ENCODE results near the gene DOCK2. TPM values are rescaled to one million over a fixed set of nuclear protein-coding genes. Genes with fewer than 3 reads are reported as not detected.
A peak's percentile ranks its signal among the peaks of the same experiment; 100 is the strongest.

Gene DOCK2
- total RNA-seq, 1 donor from 2014 or later, result 1.1 TPM

DNA sequence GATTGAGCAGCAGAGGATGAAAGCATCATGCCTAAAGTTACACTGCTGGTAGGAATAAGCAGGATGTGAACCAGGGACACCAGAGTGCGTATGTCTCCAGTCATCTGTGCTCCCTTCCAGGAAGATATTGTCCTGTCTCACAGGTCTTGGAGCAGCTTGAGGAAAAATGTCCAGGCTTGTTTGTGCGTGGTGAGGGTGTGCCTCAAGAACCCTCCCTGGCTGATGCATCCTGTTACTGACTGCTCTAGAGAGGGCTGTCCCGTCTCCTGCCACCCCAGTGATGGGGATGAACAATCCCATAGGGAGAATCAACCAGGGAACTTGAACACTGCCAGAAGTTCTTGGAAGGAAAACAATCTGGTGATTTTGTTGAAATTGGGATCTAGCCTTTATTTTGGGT lies 211.2 kb downstream of the DOCK2 start:
- Histone ChIP-seq H3K79me2 (ENCODE audit: low read depth) (no peaks in the 10 kb centered on the region), H3K27ac (no peak overlapping the region), H3K36me3 (no peaks in the 10 kb centered on the region), H2AFZ (replicated peaks) (no peak overlapping the region), H3K9ac (no peak overlapping the region), H3F3A (ENCODE audit: low read depth) (peaks cover 4% of the 10 kb centered on the region), H3K27me3 (no peaks in the 10 kb centered on the region), H3K9me3 (ENCODE audit: low read depth) (no peaks in the 10 kb centered on the region), H3K4me3 (no peak overlapping the region), H4K20me1 (ENCODE audit: low read depth) (no peaks in the 10 kb centered on the region), H3K4me2 (no peak overlapping the region), H3K4me1 (peaks cover 6% of the 10 kb centered on the region)
- no peaks in the 10 kb centered on the region for H3K27me3 Mint-ChIP-seq (ENCODE audit: insufficient read depth, low read depth)
- no peak for DNase-seq (ENCODE audit: low spot score)
- H3K36me3 Mint-ChIP-seq, result no peaks in the 10 kb centered on the region
- H3K9me3 Mint-ChIP-seq, result peaks cover 21% of the 10 kb centered on the region
- no peak for TF ChIP-seq EZH2phosphoT487 (IDR thresholded peaks at IDR 0.05)
- TF ChIP-seq, protein P1, sequence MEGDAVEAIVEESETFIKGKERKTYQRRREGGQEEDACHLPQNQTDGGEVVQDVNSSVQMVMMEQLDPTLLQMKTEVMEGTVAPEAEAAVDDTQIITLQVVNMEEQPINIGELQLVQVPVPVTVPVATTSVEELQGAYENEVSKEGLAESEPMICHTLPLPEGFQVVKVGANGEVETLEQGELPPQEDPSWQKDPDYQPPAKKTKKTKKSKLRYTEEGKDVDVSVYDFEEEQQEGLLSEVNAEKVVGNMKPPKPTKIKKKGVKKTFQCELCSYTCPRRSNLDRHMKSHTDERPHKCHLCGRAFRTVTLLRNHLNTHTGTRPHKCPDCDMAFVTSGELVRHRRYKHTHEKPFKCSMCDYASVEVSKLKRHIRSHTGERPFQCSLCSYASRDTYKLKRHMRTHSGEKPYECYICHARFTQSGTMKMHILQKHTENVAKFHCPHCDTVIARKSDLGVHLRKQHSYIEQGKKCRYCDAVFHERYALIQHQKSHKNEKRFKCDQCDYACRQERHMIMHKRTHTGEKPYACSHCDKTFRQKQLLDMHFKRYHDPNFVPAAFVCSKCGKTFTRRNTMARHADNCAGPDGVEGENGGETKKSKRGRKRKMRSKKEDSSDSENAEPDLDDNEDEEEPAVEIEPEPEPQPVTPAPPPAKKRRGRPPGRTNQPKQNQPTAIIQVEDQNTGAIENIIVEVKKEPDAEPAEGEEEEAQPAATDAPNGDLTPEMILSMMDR (IDR thresholded peaks at IDR 0.05), result no peak
- TF ChIP-seq EZH2 (IDR thresholded peaks at IDR 0.05), result no peak
- H3K4me1 Mint-ChIP-seq, result no peaks in the 10 kb centered on the region
- H3K27ac Mint-ChIP-seq, result no peak overlapping the region
- H3K4me3 Mint-ChIP-seq, result no peak overlapping the region

DNA sequence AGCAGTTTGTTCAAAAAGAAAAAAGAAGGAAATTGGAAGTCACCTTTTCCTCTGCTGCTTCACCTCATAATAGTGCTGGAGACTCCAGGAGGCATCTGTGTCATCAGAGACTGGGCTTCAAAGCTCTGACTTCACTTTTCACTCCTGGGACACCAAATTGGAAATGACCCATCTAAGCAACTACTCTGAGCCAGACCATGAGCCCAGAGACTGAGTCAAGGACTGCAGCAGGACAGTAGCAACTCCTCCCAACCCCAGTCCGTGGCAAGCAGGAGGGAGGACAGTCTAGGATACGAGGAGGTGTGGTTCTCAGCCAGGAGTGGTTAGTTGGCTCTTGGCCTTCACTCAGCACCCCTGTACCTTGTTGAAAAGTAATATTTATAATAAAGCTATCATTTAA lies 211.7 kb downstream of the DOCK2 start:
- H3K27me3 ChIP-seq, result no peaks in the 10 kb centered on the region
- DNase-seq (ENCODE audit: low spot score), result no peak
- no peaks in the 10 kb centered on the region for H3K79me2 ChIP-seq (ENCODE audit: low read depth)
- no peak overlapping the region for H3K27ac ChIP-seq
- no peaks in the 10 kb centered on the region for H3K27me3 Mint-ChIP-seq (ENCODE audit: insufficient read depth, low read depth)
- H3K9me3 Mint-ChIP-seq, result peaks cover 23% of the 10 kb centered on the region
- no peaks in the 10 kb centered on the region for H3K9me3 ChIP-seq (ENCODE audit: low read depth)
- H3K36me3 ChIP-seq, result no peaks in the 10 kb centered on the region
- H3K4me3 ChIP-seq, result no peak overlapping the region
- no peak overlapping the region for H3K4me2 ChIP-seq
- H3K9ac ChIP-seq, result no peak overlapping the region
- H3K27ac Mint-ChIP-seq, result no peak overlapping the region
- no peak overlapping the region for H3K4me3 Mint-ChIP-seq
- peaks cover 4% of the 10 kb centered on the region for H3F3A ChIP-seq (ENCODE audit: low read depth)
- no peaks in the 10 kb centered on the region for H3K36me3 Mint-ChIP-seq
- TF ChIP-seq, protein P1 (IDR thresholded peaks at IDR 0.05), result no peak
- TF ChIP-seq EZH2phosphoT487 (IDR thresholded peaks at IDR 0.05) (no peak), EZH2 (IDR thresholded peaks at IDR 0.05) (no peak)
- no peaks in the 10 kb centered on the region for H4K20me1 ChIP-seq (ENCODE audit: low read depth)
- H3K4me1 ChIP-seq, result peaks cover 6% of the 10 kb centered on the region
- no peak overlapping the region for H2AFZ ChIP-seq (replicated peaks)
- H3K4me1 Mint-ChIP-seq, result no peaks in the 10 kb centered on the region

DNA sequence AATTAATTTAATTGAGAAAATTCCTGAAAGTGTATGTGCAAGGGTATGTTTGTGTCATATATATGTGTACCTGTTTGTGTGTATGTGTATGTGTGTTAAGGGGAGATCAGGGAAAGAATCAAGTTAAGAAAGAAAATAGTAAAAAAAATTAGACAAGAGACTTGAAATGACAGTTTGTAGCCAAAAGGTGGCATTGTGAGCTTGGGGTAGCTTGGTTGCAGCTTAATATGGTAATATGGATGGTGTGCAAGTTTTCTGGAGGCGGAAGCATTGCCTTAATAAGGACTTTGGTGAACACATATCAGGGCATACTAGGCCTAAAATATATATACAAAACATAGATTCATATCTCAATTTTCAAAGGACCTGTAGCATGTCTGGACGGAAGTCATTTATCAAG lies 213.3 kb downstream of the DOCK2 start:
- TF ChIP-seq EZH2 (IDR thresholded peaks at IDR 0.05) (no peak), EZH2phosphoT487 (IDR thresholded peaks at IDR 0.05) (no peak)
- TF ChIP-seq, protein P1 (IDR thresholded peaks at IDR 0.05), result peak; percentile 37

More for the DNA sequence above, 213.3 kb downstream of the DOCK2 start:
- no peak overlapping the region for H3K9ac ChIP-seq
- no peaks in the 10 kb centered on the region for H3K79me2 ChIP-seq (ENCODE audit: low read depth)
- no peaks in the 10 kb centered on the region for H4K20me1 ChIP-seq (ENCODE audit: low read depth)
- no peaks in the 10 kb centered on the region for H3K27me3 Mint-ChIP-seq (ENCODE audit: insufficient read depth, low read depth)
- H3F3A ChIP-seq (ENCODE audit: low read depth), result peaks cover 4% of the 10 kb centered on the region
- no peak overlapping the region for H3K27ac Mint-ChIP-seq
- H2AFZ ChIP-seq (replicated peaks), result no peak overlapping the region
- DNase-seq (ENCODE audit: low spot score), result no peak
- H3K4me1 ChIP-seq, result peaks cover 6% of the 10 kb centered on the region
- H3K4me1 Mint-ChIP-seq, result no peaks in the 10 kb centered on the region
- no peaks in the 10 kb centered on the region for H3K9me3 ChIP-seq (ENCODE audit: low read depth)
- H3K27ac ChIP-seq, result no peak overlapping the region
- no peak overlapping the region for H3K4me3 ChIP-seq
- no peak overlapping the region for H3K4me3 Mint-ChIP-seq
- H3K36me3 Mint-ChIP-seq, result no peaks in the 10 kb centered on the region
- H3K4me2 ChIP-seq, result no peak overlapping the region
- no peaks in the 10 kb centered on the region for H3K27me3 ChIP-seq
- no peaks in the 10 kb centered on the region for H3K36me3 ChIP-seq
- peaks cover 23% of the 10 kb centered on the region for H3K9me3 Mint-ChIP-seq

Data from neural progenitor cell (in vitro differentiated cells).